DMS114 treated with DMSO at 0.1 percent for 48 hours (cell line): ENCODE measurements around the gene COMTD1.
"Not testable (repeated sequence)": the region's sequence is repeated elsewhere in the genome, so short reads cannot be mapped to it uniquely, and the experiment has no call there.

ENCODE experiments used
- DNase-seq: peaks from one replicate; lab custom pipeline; 2025; ENCODE audit not compliant: unreplicated experiment; lab: John Stamatoyannopoulos, UW

Gene COMTD1

GRCh38 chr10:75223507-75223906 lies 12.2 kb downstream of the COMTD1 start:
- DNase-seq, result no peak

- DNase-seq, result not testable (repeated sequence)
These were observed 14.3 kb downstream of the COMTD1 start for GRCh38 chr10:75221492-75221891.

- no peak for DNase-seq
These were observed 15.5 kb downstream of the COMTD1 start for GRCh38 chr10:75220274-75220673.

GRCh38 chr10:75212343-75212742 lies 23.4 kb downstream of the COMTD1 start:
- DNase-seq, result no peak

- DNase-seq, result no peak
These were observed 24.6 kb downstream of the COMTD1 start for GRCh38 chr10:75211007-75211691.

- peak; percentile 66 for DNase-seq
These were observed 25.3 kb downstream of the COMTD1 start, which contains the start of gene VDAC2 for GRCh38 chr10:75210282-75211006. TSS of gene VDAC2 (plus strand) at chr10:75210796. CDS start at chr10:75211159, 363 bp downstream.

- DNase-seq, result peak; percentile 66
These were observed 25.9 kb downstream of the COMTD1 start for GRCh38 chr10:75209921-75210281.

GRCh38 chr10:75209086-75209920 lies 26.5 kb downstream of the COMTD1 start:
- DNase-seq, result no peak

GRCh38 chr10:75208181-75208580 lies 27.6 kb downstream of the COMTD1 start:
- no peak for DNase-seq

GRCh38 chr10:75207857-75208144 lies 28.0 kb downstream of the COMTD1 start:
- no peak for DNase-seq

GRCh38 chr10:75207079-75207856 lies 28.5 kb downstream of the COMTD1 start:
- no peak for DNase-seq

GRCh38 chr10:75206638-75207037 lies 29.1 kb downstream of the COMTD1 start:
- DNase-seq, result not testable (repeated sequence)

- DNase-seq, result no peak
These were observed 29.8 kb downstream of the COMTD1 start for GRCh38 chr10:75205908-75206307.

- DNase-seq, result no peak
These were observed 32.0 kb downstream of the COMTD1 start for GRCh38 chr10:75203724-75204123.

- DNase-seq, result not testable (repeated sequence)
These were observed 32.6 kb downstream of the COMTD1 start for GRCh38 chr10:75203046-75203620.

GRCh38 chr10:75202321-75203045 lies 33.3 kb downstream of the COMTD1 start:
- no peak for DNase-seq

- DNase-seq, result no peak
These were observed 33.9 kb downstream of the COMTD1 start for GRCh38 chr10:75201793-75202307.

GRCh38 chr10:75199949-75200348 lies 35.8 kb downstream of the COMTD1 start:
- DNase-seq, result not testable (repeated sequence)

- no peak for DNase-seq
These were observed 37.9 kb downstream of the COMTD1 start for GRCh38 chr10:75197906-75198305.

GRCh38 chr10:75197066-75197465 lies 38.7 kb downstream of the COMTD1 start:
- no peak for DNase-seq
